NCI-H2196 (cell line): ENCODE measurements around the gene GAS5.
A peak's percentile ranks its signal among the peaks of the same experiment; 100 is the strongest.
"Not testable (repeated sequence)": the region's sequence is repeated elsewhere in the genome, so short reads cannot be mapped to it uniquely, and the experiment has no call there.

Experiments
- DNase-seq: peaks from one replicate; lab custom pipeline; 2025; ENCODE audit not compliant: unreplicated experiment; lab: John Stamatoyannopoulos, UW

GAS5 gene

GRCh38 chr1:173867753-173868265, at the start of gene GAS5:
TSS of gene GAS5 (minus strand) at chr1:173867989.
- DNase-seq: peak; percentile 98

GRCh38 chr1:173917149-173917548, 49.4 kb upstream of the GAS5 start, which contains the start of gene SERPINC1:
TSS of gene SERPINC1 (minus strand) at chr1:173917327. CDS start at chr1:173917259, 68 bp downstream.
- DNase-seq: no peak

GRCh38 chr1:173916667-173917066, 48.9 kb upstream of the GAS5 start:
- DNase-seq: no peak

GRCh38 chr1:173915596-173915995, 47.8 kb upstream of the GAS5 start:
- DNase-seq: no peak

- peak; percentile 2 for DNase-seq
These were observed 46.6 kb upstream of the GAS5 start for GRCh38 chr1:173914366-173914871.

- no peak for DNase-seq
These were observed 45.3 kb upstream of the GAS5 start for GRCh38 chr1:173913111-173913510.

- DNase-seq: no peak
These were observed 36.2 kb upstream of the GAS5 start for GRCh38 chr1:173903827-173904531.

GRCh38 chr1:173900992-173901391, 33.2 kb upstream of the GAS5 start:
- DNase-seq: no peak

- DNase-seq: no peak
These were observed 32.6 kb upstream of the GAS5 start for GRCh38 chr1:173900427-173900826.

- DNase-seq: no peak
These were observed 26.4 kb upstream of the GAS5 start for GRCh38 chr1:173894189-173894588.

- no peak for DNase-seq
These were observed 25.8 kb upstream of the GAS5 start for GRCh38 chr1:173893611-173894010.

GRCh38 chr1:173889885-173890284, 22.1 kb upstream of the GAS5 start:
- no peak for DNase-seq

GRCh38 chr1:173888749-173889148, 21.0 kb upstream of the GAS5 start:
- no peak for DNase-seq

GRCh38 chr1:173887627-173888026, 19.8 kb upstream of the GAS5 start:
- no peak for DNase-seq

- no peak for DNase-seq
These were observed 19.2 kb upstream of the GAS5 start for GRCh38 chr1:173886746-173887611.

GRCh38 chr1:173884701-173885100, 16.9 kb upstream of the GAS5 start:
- DNase-seq: no peak

- DNase-seq: not testable (repeated sequence)
These were observed 13.3 kb upstream of the GAS5 start for GRCh38 chr1:173881117-173881516.

GRCh38 chr1:173878251-173878650, 10.5 kb upstream of the GAS5 start:
- no peak for DNase-seq

GRCh38 chr1:173876732-173877131, 8.9 kb upstream of the GAS5 start:
- DNase-seq: no peak

- DNase-seq: no peak
These were observed 3.7 kb upstream of the GAS5 start for GRCh38 chr1:173871500-173871899.

GRCh38 chr1:173871091-173871490, 3.3 kb upstream of the GAS5 start:
- DNase-seq: no peak
